NCI-H82 treated with DMSO at 0.1 percent for 48 hours (cell line): ENCODE measurements around the gene OGFOD2.
"Not testable (repeated sequence)": the region's sequence is repeated elsewhere in the genome, so short reads cannot be mapped to it uniquely, and the experiment has no call there.

Experiments used
- DNase-seq: peaks from one replicate; lab custom pipeline; 2025; ENCODE audit not compliant: unreplicated experiment; lab: John Stamatoyannopoulos, UW

Gene OGFOD2

GRCh38 chr12:123001464-123001863 is 26.4 kb downstream of the OGFOD2 start:
- DNase-seq: no peak

GRCh38 chr12:123003257-123003656 is 28.2 kb downstream of the OGFOD2 start:
- DNase-seq: no peak

GRCh38 chr12:123004287-123004686 is 29.2 kb downstream of the OGFOD2 start:
- DNase-seq: no peak

GRCh38 chr12:123005081-123005626 is 30.1 kb downstream of the OGFOD2 start:
- DNase-seq: no peak

DNA sequence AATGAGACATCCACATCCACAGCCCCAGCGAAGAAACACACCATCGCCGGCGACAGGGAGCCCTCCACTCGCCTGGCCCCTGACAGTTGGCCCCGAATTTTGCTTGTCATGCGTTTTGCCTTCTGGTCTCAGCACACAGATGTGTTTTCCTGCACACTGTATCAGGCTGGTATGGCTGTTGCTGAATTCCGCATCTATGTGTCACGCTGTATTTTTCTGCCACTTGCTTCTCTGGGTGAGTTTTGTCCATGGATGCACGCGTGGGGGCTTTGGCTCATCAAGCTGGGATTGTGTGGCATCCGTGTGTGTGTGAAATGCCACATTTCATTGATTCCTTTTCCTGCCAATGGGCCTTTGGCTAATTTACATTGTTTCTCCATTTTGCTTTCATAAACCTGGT is 31.9 kb downstream of the OGFOD2 start:
- no peak for DNase-seq

- DNase-seq: no peak
Observed at GRCh38 chr12:123010110-123010509, 35.1 kb downstream of the OGFOD2 start.

DNA sequence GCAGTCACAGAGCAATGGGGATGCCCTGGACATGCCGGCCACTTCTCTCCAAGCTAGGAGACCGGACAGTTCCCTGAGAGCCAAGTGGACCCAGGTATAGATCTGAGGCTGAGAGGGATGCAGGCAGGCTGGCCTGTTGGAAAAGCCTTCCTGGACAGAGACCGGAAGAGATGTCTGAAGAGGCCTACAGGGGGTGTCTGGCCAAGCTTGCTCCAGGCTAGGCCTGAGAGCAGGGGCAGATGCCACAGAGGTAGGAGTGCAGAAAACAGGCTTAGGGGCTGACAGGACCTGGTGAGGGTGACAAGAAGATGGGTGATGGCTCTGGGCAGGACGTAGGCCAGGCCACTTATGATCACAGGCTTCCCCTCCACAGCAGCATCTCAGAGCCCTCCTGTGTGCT is 35.6 kb downstream of the OGFOD2 start:
- DNase-seq: no peak

DNA sequence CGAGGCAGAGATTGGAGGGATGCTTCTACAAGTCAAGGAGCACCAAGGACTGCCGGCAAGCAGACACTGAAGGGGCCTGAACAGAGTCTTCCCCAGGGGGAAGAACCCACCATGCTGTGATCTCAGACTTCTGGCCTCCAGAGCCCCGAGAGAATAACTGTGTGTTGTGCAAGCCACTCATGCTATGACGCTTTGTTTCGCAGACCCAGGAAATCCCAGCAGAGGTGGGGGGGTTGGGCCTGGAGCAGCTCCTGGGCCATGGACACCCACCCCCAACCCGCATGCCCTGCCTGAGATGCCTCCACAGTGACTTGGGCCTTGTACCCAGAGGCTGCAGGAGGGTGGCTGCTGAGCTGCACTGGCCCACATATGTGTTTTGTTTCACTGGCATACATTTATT is 36.7 kb downstream of the OGFOD2 start:
- no peak for DNase-seq

GRCh38 chr12:123013185-123014095 is 38.4 kb downstream of the OGFOD2 start:
- DNase-seq: no peak

GRCh38 chr12:123014473-123014872 is 39.4 kb downstream of the OGFOD2 start:
- DNase-seq: not testable (repeated sequence)

DNA sequence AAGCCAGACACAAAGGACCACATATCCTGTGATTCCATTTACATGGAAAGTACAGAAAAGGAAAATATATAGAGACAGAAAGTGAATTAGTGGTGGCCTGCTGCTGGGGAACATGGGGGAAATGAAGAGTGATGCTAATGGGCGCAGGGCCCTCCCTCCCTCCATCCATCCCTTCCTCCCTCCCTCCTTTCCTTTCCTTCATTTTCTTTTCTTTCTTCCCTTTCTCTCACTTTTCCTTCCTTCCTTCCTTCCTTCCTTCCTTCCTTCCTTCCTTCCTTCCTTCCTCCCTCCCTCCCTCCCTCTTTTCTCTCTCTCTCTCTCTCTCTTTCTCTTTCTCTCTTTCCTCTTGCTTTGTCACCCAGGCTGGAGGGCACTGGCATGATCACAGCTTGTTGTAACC is 42.7 kb downstream of the OGFOD2 start:
- DNase-seq: no peak

DNA sequence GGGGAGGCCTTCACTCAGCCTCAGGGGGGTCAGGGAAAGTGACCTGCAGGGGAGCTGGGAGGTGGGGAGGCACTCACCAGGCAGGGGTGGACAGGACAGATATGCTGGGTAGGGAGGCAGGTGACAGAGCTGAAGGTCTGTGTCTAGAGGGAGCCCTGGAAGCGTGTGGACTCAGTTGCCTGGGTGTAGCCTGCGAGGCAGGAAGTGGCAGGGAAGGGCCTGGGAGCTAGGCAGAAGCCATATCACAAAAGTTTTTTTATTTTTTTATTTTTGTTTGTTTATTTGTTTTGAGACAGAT is 44.7 kb downstream of the OGFOD2 start:
- DNase-seq: no peak

DNA sequence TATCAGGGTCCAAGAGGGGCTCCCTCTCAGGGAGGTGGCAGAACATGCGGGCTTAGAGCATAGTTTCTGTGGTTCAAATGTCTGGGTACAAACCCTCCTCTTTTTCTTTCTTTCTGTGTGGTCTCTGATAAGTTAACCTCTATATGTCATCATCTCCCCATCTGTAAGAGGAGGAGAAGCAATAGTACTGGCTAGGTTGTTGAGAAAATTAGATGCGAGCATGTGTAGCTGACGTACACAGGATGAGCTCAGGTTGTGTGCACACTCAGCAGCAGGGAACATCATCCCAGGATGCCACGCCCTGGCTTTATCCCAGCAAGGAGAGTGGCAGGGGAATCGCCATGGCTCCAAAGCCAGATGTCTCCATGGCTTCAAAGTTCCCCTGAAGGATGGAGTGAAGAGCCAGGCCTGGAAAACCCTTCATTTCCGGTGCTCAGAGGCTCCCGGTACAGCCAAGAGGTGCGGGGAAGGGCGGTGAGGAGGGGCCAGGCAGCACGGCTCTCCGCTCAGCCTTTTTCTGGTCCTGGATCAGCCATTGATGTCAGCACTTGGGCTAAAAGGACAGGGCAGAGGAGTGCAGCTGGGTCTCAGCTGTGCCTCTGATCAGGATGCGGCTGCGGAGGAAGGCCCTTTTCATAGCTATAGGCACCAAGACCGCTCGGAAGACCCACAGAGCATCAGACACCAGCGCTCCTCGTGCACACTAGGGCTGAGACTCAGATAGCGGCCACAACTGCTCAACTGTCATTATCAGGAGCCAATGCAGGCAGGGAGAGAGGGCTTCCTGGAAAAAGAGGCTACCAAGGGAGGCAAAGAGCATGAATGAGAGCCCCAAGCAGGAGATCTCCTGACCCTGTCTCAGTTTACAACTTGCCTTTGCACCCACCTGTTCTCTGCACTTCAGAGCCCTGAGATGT is 46.9 kb downstream of the OGFOD2 start:
- no peak for DNase-seq

DNA sequence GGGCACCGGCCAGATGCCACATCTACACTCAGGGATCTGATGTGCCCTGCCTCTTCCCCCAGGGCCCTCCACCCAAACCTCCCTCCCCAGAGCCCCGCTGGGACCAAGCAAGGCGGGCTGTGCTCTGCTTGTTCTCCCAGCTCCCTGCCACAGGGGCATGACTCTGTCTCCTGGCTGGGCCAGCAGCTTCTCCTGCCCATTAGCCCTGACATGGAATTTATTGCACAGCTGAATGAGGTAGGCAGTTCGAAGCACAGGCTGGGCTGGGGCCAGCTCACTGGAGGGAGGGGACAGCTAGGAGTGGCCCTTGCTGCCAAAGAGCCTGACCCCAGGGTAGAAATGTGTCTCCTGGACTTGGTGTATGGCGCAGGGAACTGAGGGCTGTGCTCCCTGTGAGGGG is 47.8 kb downstream of the OGFOD2 start:
- DNase-seq: no peak

GRCh38 chr12:123024819-123025391 is 49.9 kb downstream of the OGFOD2 start:
- no peak for DNase-seq

DNA sequence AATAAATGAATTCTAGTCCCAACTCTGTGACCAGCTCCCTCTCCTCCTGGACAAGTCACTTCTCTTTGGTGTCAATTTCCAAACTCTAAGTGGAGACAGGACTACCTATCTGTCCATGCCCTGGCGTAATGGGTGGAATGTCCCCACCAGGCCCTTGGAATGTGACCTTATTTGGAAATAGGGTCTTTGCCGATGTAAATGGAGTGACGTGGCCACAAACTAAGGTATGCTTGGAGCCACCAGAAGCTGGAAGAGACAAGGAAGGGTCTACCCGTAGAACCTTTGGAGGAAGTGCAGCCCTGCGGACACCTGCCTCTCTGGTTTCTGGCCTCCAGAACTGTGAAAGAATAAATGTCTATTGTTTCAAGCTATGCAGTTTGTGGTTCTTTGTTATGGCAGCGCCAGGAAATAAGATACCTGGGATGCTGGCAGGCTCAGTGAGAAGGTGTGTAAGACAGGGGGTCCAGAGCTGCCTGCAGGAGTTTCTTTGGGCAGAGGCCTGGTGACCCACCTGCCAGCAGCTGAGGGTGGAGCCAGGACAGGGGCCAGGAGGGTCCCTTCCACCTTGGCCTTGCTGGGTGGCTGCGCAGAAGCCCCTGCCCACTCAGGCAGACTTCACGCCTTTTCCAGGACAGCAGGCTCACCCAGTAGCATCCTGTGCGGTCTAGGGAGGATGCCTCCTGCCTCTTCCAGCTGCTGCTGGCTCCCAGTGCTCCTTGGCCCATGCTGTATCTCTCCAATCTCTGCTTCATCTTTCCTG is 51.2 kb downstream of the OGFOD2 start:
- DNase-seq: no peak

DNA sequence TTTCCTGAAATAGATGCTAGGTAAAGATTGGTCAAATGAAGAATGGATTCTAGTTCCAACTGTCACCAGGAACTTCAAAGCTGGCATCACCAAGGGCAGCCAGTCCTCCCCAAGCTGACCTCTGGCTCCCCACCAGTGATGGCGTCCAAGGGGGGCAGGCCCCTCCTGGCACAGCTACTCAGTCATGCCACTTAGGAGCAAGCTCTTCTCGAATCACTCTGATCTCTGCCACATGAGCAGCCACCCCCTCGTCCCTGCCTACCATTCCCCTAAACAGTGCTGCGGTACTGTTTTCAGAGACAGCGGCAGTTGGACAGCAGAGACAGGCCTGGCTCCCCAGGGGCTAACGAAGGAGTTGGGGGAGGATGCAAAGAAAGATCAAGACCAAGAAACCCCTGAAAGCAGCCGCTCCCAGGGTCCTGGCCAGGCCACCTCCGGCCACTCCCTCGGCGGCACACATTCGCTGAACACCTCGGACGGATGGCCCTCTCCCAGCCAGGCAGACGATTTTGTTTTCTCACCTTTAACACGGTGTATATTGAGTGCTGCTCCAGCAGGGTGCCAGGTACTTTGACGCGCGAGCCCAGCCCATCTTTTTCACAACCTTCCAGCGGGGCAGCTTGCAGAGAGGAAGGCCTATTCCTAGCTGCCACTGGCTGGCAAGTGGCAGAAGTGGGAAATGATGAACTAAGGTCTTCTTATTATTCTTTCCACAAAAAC is 52.8 kb downstream of the OGFOD2 start:
- no peak for DNase-seq

GRCh38 chr12:123028475-123028874 is 53.4 kb downstream of the OGFOD2 start:
- no peak for DNase-seq

DNA sequence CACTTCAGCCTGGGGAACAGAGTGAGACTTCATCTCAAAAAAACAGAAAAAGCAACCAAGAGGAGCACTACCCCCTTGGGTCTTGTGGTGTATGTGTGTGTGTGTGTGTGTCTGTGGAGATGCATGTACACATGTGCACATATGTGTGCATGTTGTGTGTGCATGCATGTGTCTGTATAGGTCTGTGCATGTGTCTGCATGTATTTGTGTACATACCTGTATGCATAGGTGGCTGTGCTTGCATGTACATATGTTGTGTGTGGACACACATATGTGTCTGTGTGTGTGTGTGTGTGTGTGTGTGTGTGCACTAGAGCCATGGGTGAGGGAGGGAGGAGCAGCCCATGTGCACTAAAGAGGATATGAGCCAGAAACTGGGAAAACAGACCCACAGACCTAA is 54.5 kb downstream of the OGFOD2 start:
- DNase-seq: no peak
